Transverse colon (tissue), 4 donors: ENCODE results near the gene ABHD17A. TPM values are rescaled to one million over a fixed set of nuclear protein-coding genes. Genes with fewer than 3 reads are reported as not detected.

Experiments
- DNase-seq: peaks from one replicate; pipeline ENCODE4 v3.0.0-alpha.2; 2019
- H3K27ac ChIP-seq, 4 donors: fragments of 200-600 bp; sonication (generic); 2 replicates each; pipeline ENCODE4 v1.5.1; 2016 to 2018; ENCODE audit warnings: inconsistent platforms in 4 of 4
- H3K27me3 ChIP-seq: fragments of 200-600 bp; sonication (generic); 2 replicates; pipeline ENCODE4 v1.5.1; 2017; ENCODE audit warnings: inconsistent platforms
- H3K36me3 ChIP-seq, 4 donors: fragments of 200-600 bp; sonication (generic); 2 replicates each; pipeline ENCODE4 v1.5.1; 2017 to 2019; ENCODE audit warnings: inconsistent platforms in 4 of 4
- H3K4me1 ChIP-seq, 4 donors: fragments of 200-600 bp; sonication (generic); 2 replicates each; pipeline ENCODE4 v1.5.1; 2017 to 2020; ENCODE audit warnings: inconsistent platforms in 4 of 4
- H3K4me3 ChIP-seq, 4 donors: fragments of 200-600 bp; sonication (generic); 1 replicate in 1 of 4; 2 replicates in 3 of 4; pipeline versions ENCODE4 v1.5.1 to v1.6.1; 2017 to 2019; ENCODE audit warnings: inconsistent platforms in 4 of 4
- H3K9me3 ChIP-seq, 2 donors: fragments of 200-600 bp; sonication (generic); 2 replicates each; pipeline ENCODE4 v1.5.1; 2017 to 2019; ENCODE audit warnings: inconsistent platforms in 2 of 2
- CTCF ChIP-seq, 5 experiments: fragments of 200-600 bp in 3 of 5; fragments of 450-650 bp in 2 of 5; sonication (generic) in 3 of 5; IDR thresholded peaks; 1 replicate in 2 of 5; 2 replicates in 3 of 5; pipeline ENCODE4 v1.5.1; 2016 to 2017; ENCODE audit warnings: antibody characterized with exemption in 5 of 5, inconsistent platforms in 3 of 5, mild to moderate bottlenecking in 2 of 5, moderate library complexity in 1 of 5
- EP300 ChIP-seq: sonication (generic); formaldehyde crosslinking; IDR thresholded peaks from one replicate; pipeline ENCODE4 v1.6.1; 2017; ENCODE audit warnings: antibody characterized with exemption, low read depth
- POLR2A ChIP-seq: fragments of 450-650 bp; IDR thresholded peaks from one replicate; pipeline ENCODE4 v1.6.1; 2016; ENCODE audit warnings: antibody characterized with exemption, mild to moderate bottlenecking, moderate library complexity
- POLR2AphosphoS5 ChIP-seq, 3 donors: sonication (generic); formaldehyde crosslinking; IDR thresholded peaks; one replicate each; pipeline ENCODE4 v1.6.1; 2016; ENCODE audit warnings: antibody characterized with exemption in 3 of 3
- WGBS, 2 donors: methylation state at CpG; one replicate each; pipeline ENCODE4 v1.1.5; 2018; ENCODE audit warnings: low coverage in 1 of 2; 5-methylcytosine and 5-hydroxymethylcytosine counted together
- in situ Hi-C, 4 donors: fragments of 200-750 bp; cut with MboI; loops; one replicate each; pipeline versions ENCODE4 v1.15.0 to v1.15.1; 2017; ENCODE audit warnings: low sequenced_read_pairs in 3 of 4, low pct_ligation_motif_present in 1 of 4, low pct_unique_long_range_greater_than_20kb in 1 of 4
- intact Hi-C: fragments of 100-400 bp; cut with DNase I; formaldehyde crosslinking; loops from one replicate; pipeline ENCODE4 v1.15.1; 2023; ENCODE audit warnings: low total_unique reads
- total RNA-seq, 4 donors: library from RNA; depleted of rRNA; stranded (reverse); fragments of >200 nt; gene quantifications; one replicate each; pipeline ENCODE4 v1.1.0, GENCODE V29; 2016

The ABHD17A gene
- total RNA-seq, 4 donors from 2014 or later = 90.0 to 179 (median 140) TPM

- intact Hi-C loops (no loop called here), in situ Hi-C loops (no loop called here)
- Histone ChIP-seq H3K4me3 (no peak overlapping the region), H3K36me3 (no peaks in the 10 kb centered on the region), H3K9me3 (no peaks in the 10 kb centered on the region), H3K27ac (peak overlapping the region; percentile 71 to 96 (median 93)), H3K27me3 (no peaks in the 10 kb centered on the region), H3K4me1 (peaks cover 40 to 71% (median 64%) of the 10 kb centered on the region in 4 donors)
- TF ChIP-seq CTCF (IDR thresholded peaks at IDR 0.05) (peak; percentile 90 to 98 (median 96)), POLR2A (no peak)
- WGBS, 2 donors = 25% methylated on average over 23 of the region's 27 CpGs; no CpG with 5 or more reads in 1 of the 2 donors
- peak; percentile 94 for DNase-seq
Measured at GRCh38 chr19:1853295-1854038, 31.8 kb downstream of the ABHD17A start.

- DNase-seq = no peak
- no peaks in the 10 kb centered on the region for H3K36me3 ChIP-seq
- peaks cover 34 to 64% (median 57%) of the 10 kb centered on the region in 4 donors for H3K4me1 ChIP-seq
- intact Hi-C loops (no loop called here), in situ Hi-C loops (no loop called here)
- peak overlapping the region in 3 of 4 donors; percentile 91 to 96 (median 95) for H3K27ac ChIP-seq
- no peaks in the 10 kb centered on the region for H3K9me3 ChIP-seq
- WGBS, 2 donors = 79% methylated on average over 7 of the region's 9 CpGs; no CpG with 5 or more reads in 1 of the 2 donors
- no peak overlapping the region for H3K4me3 ChIP-seq
- TF ChIP-seq CTCF (IDR thresholded peaks at IDR 0.05) (no peak), EP300 (no peak), POLR2AphosphoS5 (IDR thresholded peaks at IDR 0.05) (no peak), POLR2A (no peak)
- H3K27me3 ChIP-seq = no peaks in the 10 kb centered on the region
Measured at GRCh38 chr19:1852581-1853128, 32.6 kb downstream of the ABHD17A start.

- H3K4me1 ChIP-seq = peaks cover 36 to 64% (median 58%) of the 10 kb centered on the region in 4 donors
- 49% methylated on average over 59 of the region's 66 CpGs; no CpG with 5 or more reads in 1 of the 2 donors for WGBS, 2 donors
- no peak for DNase-seq
Measured at GRCh38 chr19:1851654-1852580, 33.4 kb downstream of the ABHD17A start.

More at GRCh38 chr19:1851654-1852580, 33.4 kb downstream of the ABHD17A start:
- no peak for TF ChIP-seq POLR2AphosphoS5 (IDR thresholded peaks at IDR 0.05)
- TF ChIP-seq POLR2A = no peak
- TF ChIP-seq CTCF (IDR thresholded peaks at IDR 0.05) = no peak
- TF ChIP-seq EP300 = no peak
- intact Hi-C loops (no loop called here), in situ Hi-C loops (no loop called here)
- Histone ChIP-seq H3K36me3 (no peaks in the 10 kb centered on the region), H3K9me3 (no peaks in the 10 kb centered on the region), H3K27me3 (no peaks in the 10 kb centered on the region), H3K27ac (peak overlapping the region in 2 of 4 donors; percentile 95 to 96), H3K4me3 (no peak overlapping the region)
